OCI-LY3 (cell line): ENCODE data around the gene MMD2.

Experiments used
- H2AFZ ChIP-seq: fragments of 200-600, 300-600 bp; shearing (Covaris generic); 2 replicates; pipeline ENCODE4 v1.6.0; 2014; ENCODE audit warnings: antibody characterized with exemption, low read depth, low read length
- H3K27ac ChIP-seq: fragments of 200-600, 300-600 bp; sonication (generic); 2 replicates; pipeline ENCODE4 v1.5.1; 2014; ENCODE audit warnings: mild to moderate bottlenecking, low read length, moderate library complexity, mixed read lengths
- H3K27me3 ChIP-seq: fragments of 200-600, 300-600 bp; sonication (generic); 2 replicates; pipeline ENCODE4 v1.6.1; 2014; ENCODE audit warnings: low read depth, low read length, mixed read lengths
- H3K36me3 ChIP-seq: fragments of 200-600, 300-600 bp; sonication (generic); replicated peaks from 2 replicates; pipeline ENCODE3; 2014; ENCODE audit warnings: low read depth, low read length, mixed read lengths
- H3K4me1 ChIP-seq: fragments of 300-600, 200-600 bp; sonication (generic); 2 replicates; pipeline ENCODE4 v1.6.1; 2014; ENCODE audit warnings: low read length, mixed read lengths
- H3K4me2 ChIP-seq: fragments of 200-600, 300-600 bp; sonication (generic); 2 replicates; pipeline ENCODE4 v1.6.1; 2014; ENCODE audit warnings: low read length, mixed read lengths
- H3K4me3 ChIP-seq: fragments of 300-600, 200-600 bp; sonication (generic); 2 replicates; pipeline ENCODE4 v1.5.1; 2014; ENCODE audit warnings: antibody characterized with exemption, mild to moderate bottlenecking, low read length, moderate library complexity
- H3K79me2 ChIP-seq: fragments of 300-600, 200-600 bp; shearing (Covaris generic); 2 replicates; pipeline ENCODE4 v1.6.1; 2014; ENCODE audit warnings: mild to moderate bottlenecking, low read length, mixed read lengths
- H3K9ac ChIP-seq: fragments of 300-600, 200-600 bp; shearing (Covaris generic); 2 replicates; pipeline ENCODE4 v1.6.0; 2014; ENCODE audit warnings: mild to moderate bottlenecking, low read length, moderate library complexity
- H3K9me3 ChIP-seq: fragments of 200-600, 300-600 bp; shearing (Covaris generic); 2 replicates; pipeline ENCODE4 v1.6.1; 2014; ENCODE audit warnings: low read length, mixed read lengths; ENCODE audit not compliant: insufficient read depth
- H4K20me1 ChIP-seq: fragments of 200-600, 300-600 bp; sonication (generic); 2 replicates; pipeline ENCODE4 v1.6.1; 2016; ENCODE audit warnings: low read length, mixed read lengths; ENCODE audit not compliant: insufficient read depth
- EZH2phosphoT487 ChIP-seq: fragments of 200-600 bp; shearing (Covaris generic); IDR thresholded peaks from 2 replicates; pipeline ENCODE4 v1.6.1; 2018; ENCODE audit warnings: antibody characterized with exemption, mixed run types, low read depth
- TF ChIP-seq, protein P1 (sequence below): fragments of 200-600, 300-600 bp; sonication (generic); IDR thresholded peaks from 2 replicates; pipeline ENCODE4 v1.5.1; 2014; ENCODE audit warnings: antibody characterized with exemption, low read length, low read depth

Gene MMD2, protein sequence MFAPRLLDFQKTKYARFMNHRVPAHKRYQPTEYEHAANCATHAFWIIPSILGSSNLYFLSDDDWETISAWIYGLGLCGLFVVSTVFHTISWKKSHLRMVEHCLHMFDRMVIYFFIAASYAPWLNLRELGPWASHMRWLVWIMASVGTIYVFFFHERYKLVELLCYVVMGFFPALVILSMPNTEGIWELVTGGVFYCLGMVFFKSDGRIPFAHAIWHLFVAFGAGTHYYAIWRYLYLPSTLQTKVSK

GRCh38 chr7:4958477-4959301 lies at the start of gene MMD2:
MMD2 (minus strand) TSS chr7:4959187; CDS start chr7:4959017, 170 bp downstream.
- H4K20me1 ChIP-seq = no peaks in the 10 kb centered on the region
- TF ChIP-seq EZH2phosphoT487 = no peak
- TF ChIP-seq, protein P1, sequence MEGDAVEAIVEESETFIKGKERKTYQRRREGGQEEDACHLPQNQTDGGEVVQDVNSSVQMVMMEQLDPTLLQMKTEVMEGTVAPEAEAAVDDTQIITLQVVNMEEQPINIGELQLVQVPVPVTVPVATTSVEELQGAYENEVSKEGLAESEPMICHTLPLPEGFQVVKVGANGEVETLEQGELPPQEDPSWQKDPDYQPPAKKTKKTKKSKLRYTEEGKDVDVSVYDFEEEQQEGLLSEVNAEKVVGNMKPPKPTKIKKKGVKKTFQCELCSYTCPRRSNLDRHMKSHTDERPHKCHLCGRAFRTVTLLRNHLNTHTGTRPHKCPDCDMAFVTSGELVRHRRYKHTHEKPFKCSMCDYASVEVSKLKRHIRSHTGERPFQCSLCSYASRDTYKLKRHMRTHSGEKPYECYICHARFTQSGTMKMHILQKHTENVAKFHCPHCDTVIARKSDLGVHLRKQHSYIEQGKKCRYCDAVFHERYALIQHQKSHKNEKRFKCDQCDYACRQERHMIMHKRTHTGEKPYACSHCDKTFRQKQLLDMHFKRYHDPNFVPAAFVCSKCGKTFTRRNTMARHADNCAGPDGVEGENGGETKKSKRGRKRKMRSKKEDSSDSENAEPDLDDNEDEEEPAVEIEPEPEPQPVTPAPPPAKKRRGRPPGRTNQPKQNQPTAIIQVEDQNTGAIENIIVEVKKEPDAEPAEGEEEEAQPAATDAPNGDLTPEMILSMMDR = no peak
- no peaks in the 10 kb centered on the region for H3K27me3 ChIP-seq
- H3K27ac ChIP-seq = no peak within 1 kb of the TSS
- no peak within 1 kb of the TSS for H3K4me2 ChIP-seq
- no peaks in the 10 kb centered on the region for H3K9me3 ChIP-seq
- no peak within 1 kb of the TSS for H3K9ac ChIP-seq
- H2AFZ ChIP-seq = no peak within 1 kb of the TSS
- H3K4me3 ChIP-seq = no peak within 1 kb of the TSS
- no peaks in the 10 kb centered on the region for H3K79me2 ChIP-seq
- H3K36me3 ChIP-seq = no peaks in the 10 kb centered on the region
- no peaks in the 10 kb centered on the region for H3K4me1 ChIP-seq

DNA sequence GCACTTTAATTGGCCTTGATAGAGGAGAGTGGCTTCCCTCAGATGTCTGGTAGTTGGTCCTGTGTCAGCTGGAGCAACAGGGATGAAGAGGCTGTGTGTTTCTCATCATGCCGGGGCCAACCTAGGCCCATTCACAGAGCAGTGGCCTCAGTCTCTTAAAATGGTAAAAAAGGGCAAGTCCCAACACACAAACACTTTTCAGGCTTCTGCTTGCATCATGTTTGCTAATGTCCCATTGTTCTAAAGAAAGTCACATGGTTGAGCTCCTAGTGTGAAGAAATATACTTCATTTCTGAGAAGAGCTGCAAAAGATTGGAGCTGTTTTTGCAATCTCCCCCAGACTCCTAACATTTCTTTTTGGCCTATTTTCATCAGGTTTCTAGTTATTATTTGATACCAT lies 46.1 kb upstream of the MMD2 start:
- Histone ChIP-seq H4K20me1 (no peaks in the 10 kb centered on the region), H3K9me3 (no peaks in the 10 kb centered on the region)

GRCh38 chr7:5001911-5002310 lies 42.9 kb upstream of the MMD2 start:
- Histone ChIP-seq H2AFZ (no peak overlapping the region), H3K4me2 (no peak overlapping the region), H3K36me3 (no peaks in the 10 kb centered on the region), H3K27ac (no peak overlapping the region), H3K4me1 (no peaks in the 10 kb centered on the region), H3K9ac (no peak overlapping the region), H3K79me2 (no peaks in the 10 kb centered on the region), H4K20me1 (no peaks in the 10 kb centered on the region), H3K9me3 (no peaks in the 10 kb centered on the region), H3K4me3 (no peak overlapping the region), H3K27me3 (no peaks in the 10 kb centered on the region)
- TF ChIP-seq, protein P1 = no peak
- no peak for TF ChIP-seq EZH2phosphoT487

More for the DNA sequence above, 46.1 kb upstream of the MMD2 start:
- no peaks in the 10 kb centered on the region for H3K79me2 ChIP-seq
- no peak overlapping the region for H2AFZ ChIP-seq
- H3K36me3 ChIP-seq = no peaks in the 10 kb centered on the region
- H3K27me3 ChIP-seq = no peaks in the 10 kb centered on the region
- H3K4me2 ChIP-seq = no peak overlapping the region
- no peak overlapping the region for H3K27ac ChIP-seq
- no peaks in the 10 kb centered on the region for H3K4me1 ChIP-seq
- TF ChIP-seq EZH2phosphoT487 = no peak
- TF ChIP-seq, protein P1 = no peak
- H3K4me3 ChIP-seq = no peak overlapping the region
- no peak overlapping the region for H3K9ac ChIP-seq

- H3K36me3 ChIP-seq = no peaks in the 10 kb centered on the region
- H3K27ac ChIP-seq = no peak overlapping the region
- TF ChIP-seq, protein P1 = no peak
- no peak for TF ChIP-seq EZH2phosphoT487
These were observed 42.0 kb upstream of the MMD2 start for GRCh38 chr7:5001003-5001402.

More at GRCh38 chr7:5001003-5001402, 42.0 kb upstream of the MMD2 start:
- Histone ChIP-seq H3K9me3 (no peaks in the 10 kb centered on the region), H3K4me3 (no peak overlapping the region), H3K4me1 (peaks cover 4% of the 10 kb centered on the region), H3K27me3 (no peaks in the 10 kb centered on the region), H4K20me1 (0 out of 2 replicates have a peak, but pooled peaks cover 2% of the 10 kb centered on the region), H3K79me2 (no peaks in the 10 kb centered on the region), H2AFZ (no peak overlapping the region), H3K9ac (no peak overlapping the region), H3K4me2 (no peak overlapping the region)
